Femur (tissue), 1 donor: ENCODE results near the gene KRT15.

Experiments
- DNase-seq: peaks from one replicate; pipeline ENCODE4 v3.0.0-alpha.2; 2017

The KRT15 gene

DNA sequence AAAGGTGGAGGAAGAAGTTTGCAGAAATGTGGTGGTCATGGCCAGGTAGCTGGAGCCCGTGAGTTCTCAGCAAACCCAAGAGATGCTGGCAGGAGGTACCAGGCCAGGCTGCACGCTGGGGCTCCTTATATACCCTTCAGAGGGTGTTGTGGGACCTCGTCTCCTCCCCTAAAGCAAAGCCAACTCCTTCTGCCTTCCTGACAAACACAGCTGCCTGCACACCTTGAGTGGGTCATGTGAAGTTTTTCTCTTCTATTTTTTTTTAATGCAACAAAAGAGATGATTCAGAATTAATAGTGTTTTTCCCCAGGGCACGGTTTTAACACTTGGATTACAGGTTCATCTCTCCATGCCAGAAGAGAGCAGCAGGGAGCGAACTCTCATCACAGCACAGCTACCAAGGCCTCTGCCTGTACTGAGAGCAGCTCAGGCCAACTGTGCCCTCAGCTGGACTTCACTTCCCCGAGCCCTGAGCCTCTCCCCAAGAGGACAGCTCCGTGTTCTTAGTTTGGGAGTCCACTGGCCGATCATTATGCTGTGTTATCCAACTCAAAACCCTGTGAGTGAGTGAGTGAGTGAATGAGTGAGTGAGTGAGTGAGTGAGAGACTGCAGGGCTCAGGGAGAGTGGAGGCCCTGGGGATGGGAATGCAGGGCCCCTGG lies at the start of gene KRT15:
TSS of gene KRT15 (minus strand) at position 102 of the 661 bp plus-strand sequence. CDS start at position 39, 63 bp downstream.
- DNase-seq = no peak

DNA sequence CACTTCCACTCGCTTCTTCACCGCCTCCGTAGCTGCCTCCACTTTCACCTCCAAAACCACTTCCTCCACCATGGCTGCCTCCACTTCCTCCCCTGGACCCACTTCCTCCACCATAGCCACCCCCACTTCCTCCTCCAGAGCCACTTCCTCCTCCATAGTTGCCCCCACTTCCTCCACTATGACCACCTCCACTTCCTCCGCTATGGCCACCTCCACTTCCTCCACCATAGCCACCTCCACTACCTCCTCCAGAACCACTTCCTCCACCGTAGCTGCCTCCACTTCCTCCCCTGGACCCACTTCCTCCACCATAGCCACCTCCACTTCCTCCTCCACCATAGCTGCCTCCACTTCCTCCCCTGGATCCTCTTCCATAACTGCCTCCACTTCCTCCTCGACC lies 48.6 kb upstream of the KRT15 start:
- DNase-seq = no peak

DNA sequence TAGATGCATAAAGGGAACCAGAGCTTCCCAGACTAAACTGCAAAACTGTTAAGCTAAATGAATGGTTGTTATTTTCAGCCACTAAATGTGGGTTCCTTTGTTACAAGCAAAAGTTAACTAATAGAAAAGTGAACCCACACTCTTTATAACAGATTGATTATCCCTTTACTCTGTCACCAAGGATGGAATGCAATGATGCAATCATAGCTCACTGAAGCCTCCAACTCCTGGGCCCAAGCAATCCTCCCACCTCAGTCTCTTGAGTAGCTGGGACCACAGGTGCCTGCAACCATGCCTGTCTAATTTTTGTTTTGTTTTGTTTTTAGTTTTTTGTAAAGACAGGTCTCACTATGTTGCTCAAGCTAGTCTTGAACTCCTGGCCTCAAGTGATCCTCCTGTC lies 46.6 kb upstream of the KRT15 start:
- DNase-seq = no peak

DNA sequence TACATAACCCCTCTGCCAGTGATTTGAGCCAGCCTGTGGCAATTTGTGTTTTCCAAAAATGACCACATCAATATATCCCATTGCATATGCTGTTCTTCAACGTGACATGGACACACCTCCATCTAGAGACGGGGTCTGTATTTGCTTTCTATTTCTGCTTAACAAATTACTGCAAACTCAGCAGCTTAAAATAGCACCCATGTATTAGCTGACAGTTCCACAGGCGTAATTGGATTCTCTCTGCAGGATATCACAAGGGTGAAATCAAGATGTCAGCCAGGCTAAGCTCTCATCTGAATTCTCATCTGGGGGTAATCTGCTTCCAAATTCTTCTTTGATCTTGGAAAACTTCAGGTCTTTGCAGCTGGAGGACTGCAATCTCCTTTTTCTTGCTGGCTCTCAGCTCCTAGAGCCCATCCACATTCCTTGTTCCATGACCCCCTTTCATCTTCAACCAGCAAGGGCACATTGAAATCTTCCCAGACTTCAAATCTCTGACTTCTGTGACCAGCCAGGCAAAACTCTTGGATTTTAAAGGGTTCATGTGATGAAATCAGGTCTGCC lies 45.0 kb upstream of the KRT15 start:
- DNase-seq = no peak

DNA sequence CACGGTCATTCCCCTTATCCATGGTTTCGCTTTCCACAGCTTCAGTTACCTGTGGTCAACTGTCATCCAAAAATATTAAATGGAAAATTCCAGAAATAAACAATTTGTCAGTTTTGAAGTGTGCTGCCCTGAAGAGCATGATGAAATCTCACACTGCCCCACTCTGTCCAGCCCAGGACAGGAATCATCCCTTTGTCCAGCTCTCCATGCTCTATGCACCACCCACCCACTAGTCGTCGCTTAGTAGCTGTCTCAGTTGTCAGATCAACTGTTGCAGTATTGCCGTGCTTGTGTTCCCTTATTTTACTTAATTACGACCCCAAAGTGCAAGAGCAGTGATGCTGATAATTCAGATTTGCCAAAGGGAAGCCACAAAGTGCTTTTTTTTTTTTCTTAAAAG lies 42.9 kb upstream of the KRT15 start:
- no peak for DNase-seq

DNA sequence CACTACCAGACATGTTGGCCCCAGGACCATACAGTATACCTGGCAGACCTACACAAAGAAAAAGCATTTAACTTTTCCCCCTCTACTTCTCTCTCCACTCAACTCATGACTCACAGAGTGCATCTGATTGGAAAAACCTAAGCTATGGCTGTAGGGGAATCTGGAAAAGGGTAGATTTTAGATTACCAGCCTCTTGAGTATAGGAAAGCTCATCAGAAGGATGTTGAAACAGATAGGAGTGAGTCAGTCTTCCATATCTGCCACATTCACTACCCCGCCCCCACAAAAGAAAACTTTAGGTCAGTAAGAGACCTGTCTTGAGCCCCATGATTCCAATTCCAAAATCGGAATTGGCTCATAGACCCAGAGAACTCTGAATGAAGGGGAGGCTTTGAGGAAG lies 40.9 kb upstream of the KRT15 start:
- no peak for DNase-seq

DNA sequence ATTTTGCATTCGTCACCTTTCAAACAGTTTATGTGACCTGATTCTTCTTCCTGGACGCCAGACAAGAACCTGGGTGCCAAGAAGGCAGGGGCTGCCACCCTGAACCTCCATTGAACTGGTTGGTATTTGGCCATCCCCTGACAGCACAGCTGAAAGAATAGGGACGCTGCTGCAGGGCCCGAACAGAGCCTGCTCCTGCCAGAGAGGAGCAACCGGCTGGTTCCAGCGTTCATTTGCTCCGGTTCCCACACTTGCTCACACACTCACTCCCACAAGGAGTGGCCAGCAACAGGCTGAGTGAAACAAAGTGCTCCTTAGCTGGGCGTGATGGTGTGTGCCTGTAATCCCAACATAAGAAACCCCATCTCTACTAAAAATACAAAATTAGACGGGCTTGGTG lies 38.2 kb upstream of the KRT15 start:
- DNase-seq = no peak

DNA sequence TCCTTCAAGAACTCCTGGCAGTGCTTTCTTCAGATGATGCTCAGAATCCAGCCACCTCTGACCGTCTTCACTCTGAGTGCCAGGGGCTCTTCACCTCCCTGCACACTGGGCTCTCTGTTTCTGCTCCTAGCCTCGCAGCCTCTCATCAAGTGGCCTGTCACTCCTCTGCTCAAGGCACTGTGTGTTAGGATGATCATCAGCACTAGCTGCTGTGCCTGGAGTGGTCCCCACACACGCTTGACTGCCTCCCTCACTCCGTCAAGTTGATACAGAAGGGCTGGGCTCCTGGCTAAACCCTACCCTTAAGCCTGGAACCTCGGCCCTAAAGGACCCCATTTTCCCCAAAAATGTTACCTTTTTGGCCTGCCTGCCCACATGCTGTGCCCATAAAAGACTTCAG lies 37.6 kb upstream of the KRT15 start:
- DNase-seq = no peak

DNA sequence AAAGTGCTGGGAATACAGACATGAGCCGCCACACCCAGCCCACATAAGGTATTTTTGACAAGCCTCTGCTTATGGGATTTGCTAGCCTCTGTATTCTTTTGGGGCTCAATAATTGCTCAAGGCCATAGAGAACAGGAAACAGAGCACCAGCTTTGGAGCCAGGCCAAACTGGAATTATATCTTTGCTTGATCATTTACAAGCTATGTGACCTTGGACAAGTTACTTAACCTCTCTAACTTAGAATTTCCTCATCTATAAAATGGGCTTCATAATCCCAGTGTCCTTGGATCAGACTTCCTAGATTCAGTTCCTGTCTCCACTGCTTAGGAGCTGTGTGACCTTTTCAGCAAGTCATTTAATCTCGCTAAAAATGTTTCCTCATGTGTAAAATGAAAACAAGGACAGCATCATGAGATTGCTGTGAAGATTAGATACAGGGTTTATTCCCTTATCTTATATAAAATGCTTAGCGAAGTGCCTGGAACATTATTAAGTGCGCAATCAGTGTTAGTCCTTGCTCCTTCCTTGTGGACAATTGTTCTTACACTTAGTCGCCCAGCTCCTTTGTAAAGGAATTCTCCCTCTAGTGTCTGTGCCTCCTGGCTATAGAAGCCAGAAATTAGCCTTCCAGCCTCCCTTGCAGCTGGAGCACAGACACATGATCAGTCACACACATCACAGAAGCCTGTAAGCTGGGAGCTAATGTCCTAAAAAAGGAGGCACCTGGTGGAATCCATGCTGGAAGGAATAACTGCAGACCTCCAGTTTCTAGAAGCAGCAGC lies 36.6 kb upstream of the KRT15 start:
- no peak for DNase-seq

DNA sequence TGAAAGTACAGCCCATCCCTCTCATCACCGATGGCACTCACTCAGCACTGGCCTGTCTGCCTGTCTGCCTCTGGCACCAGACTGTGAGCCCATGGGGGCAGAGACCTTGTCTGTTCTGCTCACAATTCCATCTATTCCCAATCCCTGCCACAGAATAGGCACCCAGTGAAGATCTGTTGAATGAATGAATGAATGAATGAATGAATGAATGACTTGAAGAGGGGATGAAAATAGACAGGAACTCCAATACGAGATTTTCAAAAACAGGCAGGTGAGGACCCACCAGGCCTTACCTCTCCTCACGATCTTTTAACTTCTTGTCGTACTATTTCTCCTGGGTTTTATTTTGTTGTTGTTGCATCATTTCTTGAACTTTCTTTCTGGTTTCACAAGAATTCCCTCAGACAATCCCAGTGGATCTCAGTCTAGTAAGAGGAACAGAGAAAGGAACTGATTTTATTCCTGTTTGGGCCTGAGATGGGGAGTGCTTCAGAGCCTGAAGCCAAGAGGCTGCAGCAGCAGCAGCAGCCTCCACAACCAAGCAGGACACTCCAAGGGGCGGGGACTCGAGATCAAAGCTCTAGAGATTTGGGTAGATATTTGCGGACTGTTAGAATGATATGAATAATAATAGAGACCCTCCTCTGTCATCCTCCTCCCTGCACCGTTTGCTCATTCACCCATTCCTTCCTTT lies 35.4 kb upstream of the KRT15 start:
- DNase-seq = no peak

DNA sequence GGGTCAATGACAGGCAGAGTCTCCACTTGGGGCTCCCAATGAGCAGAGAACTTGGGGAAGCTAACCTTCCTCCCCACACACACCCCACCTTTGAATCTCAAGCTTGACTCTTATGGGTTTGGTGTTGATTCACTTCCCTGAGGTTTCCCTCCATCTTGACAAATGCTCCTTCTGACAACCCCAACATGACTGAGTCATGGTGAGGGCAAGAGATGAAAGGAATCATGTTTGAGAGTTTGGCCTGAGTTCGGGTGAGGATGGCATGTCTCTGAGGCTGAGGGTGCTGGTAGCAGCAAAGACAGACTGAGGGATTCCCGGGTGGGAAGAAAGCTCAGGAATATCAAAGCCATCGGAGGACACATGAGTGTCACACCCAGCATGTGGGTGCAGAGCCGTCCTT lies 34.5 kb upstream of the KRT15 start:
- DNase-seq = no peak

DNA sequence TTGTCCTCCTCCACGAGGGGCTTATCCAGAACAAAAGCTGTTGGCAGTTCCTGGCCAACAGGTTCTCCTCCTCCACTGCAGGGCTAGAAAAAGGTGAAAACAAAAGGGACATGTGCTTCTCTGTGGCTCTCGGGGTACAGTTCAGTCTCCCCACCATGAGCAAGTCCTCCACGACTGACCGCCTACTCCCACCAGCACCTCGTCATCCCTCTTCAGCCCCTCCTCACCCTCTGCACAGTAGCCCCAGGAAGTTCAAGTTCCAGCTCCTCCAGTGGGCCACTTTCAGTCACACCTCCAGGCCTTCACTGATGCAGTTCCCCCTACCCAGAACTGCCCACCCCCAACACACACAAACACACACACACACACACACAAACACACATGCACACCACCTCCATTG lies 33.8 kb upstream of the KRT15 start:
- DNase-seq = no peak

DNA sequence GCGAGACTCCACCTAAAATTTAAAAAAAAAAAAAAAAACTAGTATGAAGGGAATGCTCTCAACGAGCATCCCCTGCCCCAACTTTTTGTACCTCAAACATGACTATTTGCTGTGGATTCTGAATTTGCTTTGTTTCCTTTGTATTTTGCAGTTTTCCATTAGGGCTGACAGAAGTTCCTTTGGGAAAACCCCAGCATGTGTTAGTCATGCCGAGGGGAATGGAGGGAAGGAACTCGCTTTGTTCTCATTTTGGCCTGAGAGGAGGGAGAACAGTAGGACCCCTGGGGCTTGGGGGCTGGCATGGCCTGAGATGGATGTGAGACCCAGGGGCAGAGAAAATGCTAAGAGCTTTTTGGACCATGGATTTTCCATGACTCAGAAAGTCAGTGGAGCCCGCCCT lies 32.7 kb upstream of the KRT15 start:
- DNase-seq = no peak

DNA sequence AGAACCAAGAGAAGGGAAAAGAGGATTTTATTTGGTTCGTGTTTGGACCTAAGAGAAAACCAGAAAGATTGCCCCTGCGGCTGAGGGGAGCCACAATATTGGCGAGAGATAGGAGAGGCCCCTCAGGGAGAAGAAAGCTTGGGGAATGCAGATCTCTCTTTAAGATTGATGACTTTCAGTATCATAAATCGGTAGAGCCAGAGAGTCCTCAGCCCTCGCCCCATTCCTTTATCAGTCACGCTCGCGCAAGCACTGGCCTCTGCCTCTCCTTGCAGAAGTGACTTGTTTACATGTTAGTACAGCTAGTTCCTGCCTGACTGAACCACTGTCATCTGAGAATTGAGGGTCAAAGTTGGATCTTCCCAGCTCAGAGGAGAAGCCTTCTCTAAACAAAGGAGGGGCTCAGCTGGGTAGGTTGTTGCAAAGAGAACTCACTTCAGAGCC lies 30.9 kb upstream of the KRT15 start:
- DNase-seq = no peak

DNA sequence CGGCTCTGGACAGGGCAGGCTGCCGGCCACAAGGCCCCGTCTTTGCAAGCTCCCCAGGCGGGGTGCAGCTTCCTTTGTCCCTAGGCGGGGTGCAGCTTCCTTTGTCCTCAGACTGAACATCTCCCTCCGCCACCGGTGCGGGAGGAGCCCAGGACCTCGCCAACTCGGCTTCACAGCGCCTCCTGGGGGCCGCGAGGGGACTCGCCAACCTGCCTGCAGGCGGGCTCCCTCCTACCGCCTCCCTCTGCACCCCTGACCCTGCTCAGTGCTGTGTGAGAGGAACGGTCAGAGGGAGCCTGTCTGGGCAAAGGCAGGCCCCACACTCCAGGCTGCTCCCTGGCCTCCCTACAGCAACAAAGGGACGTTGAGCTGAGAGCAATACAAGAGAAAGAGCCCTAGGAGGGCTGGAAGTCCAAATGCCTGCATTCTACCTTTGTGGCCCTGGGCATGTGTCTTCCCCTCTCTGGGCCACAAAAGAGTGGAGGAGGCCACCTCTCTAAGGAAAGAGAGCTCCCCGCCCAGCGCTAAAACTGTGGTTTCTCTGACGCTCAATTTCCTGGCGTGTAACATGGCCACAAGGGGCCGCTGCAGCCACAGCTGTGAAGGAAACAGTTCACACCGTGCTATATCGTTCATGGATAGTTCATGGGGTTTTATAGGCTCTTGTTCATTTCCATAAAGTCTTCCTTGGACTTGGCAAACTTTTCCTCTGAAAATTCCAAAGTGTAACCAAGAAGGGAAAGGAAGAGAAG lies 30.3 kb upstream of the KRT15 start:
- DNase-seq = peak; percentile 89

DNA sequence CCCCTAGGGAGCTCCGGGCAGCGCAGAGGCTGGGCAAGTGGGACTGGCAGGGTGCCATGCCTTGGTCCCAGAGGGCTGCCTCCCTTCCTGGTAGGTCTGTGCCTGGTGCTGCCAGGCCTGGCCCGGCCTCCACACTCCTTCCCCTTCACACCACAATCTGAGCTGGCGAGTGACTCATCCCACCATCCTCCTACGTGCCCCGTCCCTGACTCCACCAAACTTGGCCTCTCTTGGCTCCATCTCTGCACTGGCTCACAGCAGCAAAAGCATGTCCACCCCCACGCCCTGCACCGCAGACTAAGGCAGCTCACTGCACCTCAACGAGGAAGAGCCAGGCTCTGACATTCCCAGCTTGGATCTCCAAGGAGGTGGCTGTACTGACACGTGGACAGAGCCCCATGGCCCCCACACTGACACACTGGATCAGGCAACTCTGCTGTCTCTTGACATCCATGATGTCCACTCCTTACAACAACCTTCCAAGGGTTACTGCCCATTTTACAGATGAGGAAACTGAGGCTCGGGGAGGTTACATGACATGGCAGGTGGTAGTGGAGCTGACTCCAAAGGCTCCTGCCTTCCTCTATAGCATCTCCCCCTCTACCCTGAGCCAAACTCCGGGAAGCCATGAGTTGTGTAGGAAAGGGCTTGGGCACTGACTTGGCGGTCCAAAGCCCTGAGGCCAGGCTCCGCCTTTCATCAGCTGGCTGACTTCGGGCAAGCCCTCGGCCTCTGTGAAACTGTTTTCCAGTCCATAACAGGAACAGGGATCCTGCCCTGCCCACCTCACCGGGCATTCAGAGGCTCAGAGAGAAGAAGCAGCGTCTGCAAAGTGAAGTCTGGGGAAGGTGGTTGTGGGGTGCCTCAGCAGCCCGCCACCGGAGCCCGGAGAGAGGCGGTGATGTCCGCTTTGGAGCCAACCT lies 29.5 kb upstream of the KRT15 start:
- peak; percentile 72 for DNase-seq

DNA sequence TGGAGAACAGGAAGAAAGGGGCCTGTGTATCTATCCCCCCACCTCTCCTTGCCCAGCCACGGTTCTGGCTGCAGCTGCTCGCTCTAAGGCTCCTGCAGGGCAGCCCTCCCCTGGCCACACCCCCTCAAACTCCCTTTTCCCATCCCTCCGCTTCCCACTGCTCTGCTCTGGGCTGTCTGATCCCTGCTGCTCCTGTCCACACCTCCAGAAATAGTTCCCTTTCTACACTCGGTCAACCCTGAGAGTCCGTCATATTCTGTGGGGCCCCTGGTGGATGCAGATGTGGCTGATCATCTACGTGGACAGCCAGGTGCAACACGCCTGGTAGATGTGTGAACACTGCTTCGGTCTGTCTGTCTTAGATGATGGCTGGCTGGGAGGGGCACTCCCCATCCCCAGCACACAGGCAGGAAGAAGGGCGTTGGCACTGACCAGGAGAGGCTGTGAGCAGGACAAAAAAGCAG lies 28.7 kb upstream of the KRT15 start:
- no peak for DNase-seq

DNA sequence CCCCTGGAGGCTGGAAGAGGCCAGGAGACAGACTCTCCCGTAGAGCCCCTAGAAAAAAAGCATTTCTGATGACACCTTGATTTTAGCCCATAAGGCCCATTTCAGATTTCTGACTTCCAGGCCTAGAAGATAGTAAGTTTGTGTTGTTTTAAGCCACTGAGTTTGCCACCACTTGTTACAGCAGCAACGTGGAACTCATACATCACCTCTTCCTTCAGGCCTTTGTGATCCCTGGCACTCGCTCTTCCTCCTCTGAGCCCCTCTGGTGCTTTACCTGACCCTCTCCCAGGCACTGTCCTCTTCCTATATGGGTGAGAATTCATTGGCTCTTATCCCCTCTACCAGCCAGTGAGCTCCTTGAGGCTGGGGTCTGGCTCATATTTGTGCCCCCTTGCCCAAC lies 28.1 kb upstream of the KRT15 start:
- no peak for DNase-seq

DNA sequence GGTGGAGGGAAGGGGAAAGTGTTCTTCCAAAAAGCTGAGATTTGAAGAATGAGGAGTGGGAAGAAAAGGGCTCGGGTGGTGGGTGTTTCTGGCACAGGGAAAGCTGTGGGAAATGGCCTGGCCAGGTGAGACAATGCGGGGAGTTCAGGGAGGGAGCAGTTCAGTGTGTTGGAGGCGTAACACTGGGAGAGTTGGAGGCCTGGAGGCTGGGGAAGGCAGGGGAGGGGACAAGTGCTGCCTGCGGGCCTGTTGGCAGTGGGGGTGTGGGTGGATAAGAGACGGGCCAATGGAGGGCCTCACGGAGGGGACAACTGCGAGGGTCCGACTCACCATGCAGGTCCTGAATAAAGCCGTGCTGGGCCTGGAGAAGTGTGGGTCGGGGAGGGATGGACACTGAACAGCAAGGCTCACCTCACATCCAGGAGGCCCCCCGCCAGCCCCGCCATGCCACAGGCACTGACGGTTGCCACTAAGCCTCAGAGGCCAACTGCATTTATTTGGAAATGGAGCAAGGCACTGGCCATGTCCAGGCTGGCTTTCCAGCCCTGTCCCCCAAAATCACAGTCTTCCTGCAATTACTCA lies 27.2 kb upstream of the KRT15 start:
- DNase-seq = no peak

DNA sequence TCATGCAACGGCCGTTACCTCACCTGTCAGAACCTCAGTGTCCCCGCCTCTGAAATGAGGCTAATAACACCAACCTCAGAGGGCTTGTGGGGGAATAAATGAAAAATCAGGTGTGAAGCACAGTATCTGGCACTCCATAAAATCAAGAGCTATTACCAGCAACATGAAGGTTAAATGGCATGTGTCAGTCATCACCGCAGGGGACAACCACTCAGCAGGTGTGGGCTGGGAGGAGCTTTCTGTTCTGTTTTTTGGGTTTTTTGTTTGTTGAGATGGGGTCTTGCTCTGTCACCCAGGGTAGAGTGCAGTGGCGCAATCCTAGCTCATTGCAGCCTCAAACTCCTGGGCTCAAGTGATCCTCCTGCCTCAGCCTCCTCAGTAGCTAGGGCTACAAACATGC lies 26.2 kb upstream of the KRT15 start:
- no peak for DNase-seq

DNA sequence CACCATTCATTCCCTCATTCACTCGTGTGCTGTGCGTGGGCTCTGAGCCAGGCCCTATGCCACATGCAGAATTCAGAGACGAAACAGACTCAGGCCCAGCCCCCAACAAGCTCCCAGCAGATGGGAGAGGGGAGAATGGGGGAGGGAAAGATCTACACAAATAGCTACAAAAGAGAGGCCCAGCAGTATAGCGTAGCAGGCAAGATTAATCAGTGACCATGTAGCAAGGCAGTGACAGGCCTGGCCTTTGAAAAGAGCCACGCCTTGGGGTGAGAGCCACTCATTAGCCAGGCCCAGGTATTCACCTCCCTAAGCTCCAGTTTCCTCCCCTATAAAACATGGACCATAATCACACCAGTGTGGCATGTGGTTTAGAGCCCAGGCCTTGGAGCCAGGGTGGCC lies 25.8 kb upstream of the KRT15 start:
- DNase-seq = no peak
